HG02623 (cell line): ENCODE measurements around the gene FLRT3.

Experiments
- ATAC-seq: cut with Tn5 transposase; IDR thresholded peaks from one replicate; pipeline ENCODE4 v1.9.1; 2021; ENCODE audit warnings: moderate library complexity; ENCODE audit not compliant: unreplicated experiment

FLRT3 gene

DNA sequence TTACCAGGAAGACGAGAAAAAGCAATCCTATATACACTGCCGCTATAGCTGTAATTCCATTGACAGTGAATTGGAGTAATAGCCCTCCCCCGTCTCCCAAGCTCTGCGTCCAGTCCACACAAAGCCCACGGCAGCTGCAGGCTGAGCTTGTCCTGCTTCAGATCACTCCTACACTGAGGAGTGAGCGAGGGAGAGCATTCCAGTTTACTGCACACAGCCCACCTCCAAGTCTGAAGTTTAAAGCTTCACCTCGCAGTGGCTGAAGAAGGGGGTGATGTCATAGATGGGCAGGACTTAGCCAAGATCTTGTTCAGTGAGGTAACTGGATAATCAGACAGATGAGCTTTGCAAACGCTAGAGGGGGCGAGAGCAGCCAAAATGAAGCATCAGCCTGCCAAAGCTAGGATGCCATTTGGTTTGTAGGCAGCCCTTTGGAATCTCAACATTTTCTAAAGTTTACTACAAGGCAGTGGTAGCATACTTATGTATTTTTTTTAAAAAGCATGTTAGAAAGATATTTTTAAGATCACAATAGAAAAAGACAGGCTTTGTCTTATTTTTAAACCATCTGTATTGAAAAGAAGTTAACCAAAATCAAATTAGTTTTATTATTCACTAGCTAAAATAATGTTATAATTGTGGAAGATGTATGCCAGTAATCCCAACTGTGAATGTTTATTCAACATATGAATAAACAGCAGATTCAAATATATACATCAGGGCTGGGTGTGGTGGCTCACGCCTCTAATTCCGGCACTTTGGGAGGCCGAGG, at the start of gene FLRT3:
Gene FLRT3, minus strand, starts transcription at position 213 of the 772 bp plus-strand sequence. CDS start 10,106 bp downstream, outside the sequence.
- ATAC-seq = peak; percentile 99

DNA sequence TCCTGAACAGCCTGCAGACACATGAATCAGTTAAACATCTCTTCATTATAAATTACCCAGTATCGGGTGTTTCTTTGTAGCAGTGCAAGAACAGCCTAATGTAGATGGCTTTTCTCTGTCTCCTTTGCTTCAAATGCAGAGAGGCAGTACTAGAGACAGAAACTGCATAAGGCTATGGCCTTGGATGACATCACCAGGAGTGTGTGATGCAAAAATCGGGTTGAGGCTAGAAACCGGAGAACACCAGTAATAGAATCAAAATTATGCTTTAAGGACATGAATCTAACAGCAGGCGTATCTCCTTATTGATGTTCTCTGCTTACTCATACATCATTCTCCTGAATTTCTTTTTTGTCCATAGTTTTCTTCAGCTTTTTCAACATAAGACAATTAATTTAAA, 49.3 kb upstream of the FLRT3 start:
- no peak for ATAC-seq

DNA sequence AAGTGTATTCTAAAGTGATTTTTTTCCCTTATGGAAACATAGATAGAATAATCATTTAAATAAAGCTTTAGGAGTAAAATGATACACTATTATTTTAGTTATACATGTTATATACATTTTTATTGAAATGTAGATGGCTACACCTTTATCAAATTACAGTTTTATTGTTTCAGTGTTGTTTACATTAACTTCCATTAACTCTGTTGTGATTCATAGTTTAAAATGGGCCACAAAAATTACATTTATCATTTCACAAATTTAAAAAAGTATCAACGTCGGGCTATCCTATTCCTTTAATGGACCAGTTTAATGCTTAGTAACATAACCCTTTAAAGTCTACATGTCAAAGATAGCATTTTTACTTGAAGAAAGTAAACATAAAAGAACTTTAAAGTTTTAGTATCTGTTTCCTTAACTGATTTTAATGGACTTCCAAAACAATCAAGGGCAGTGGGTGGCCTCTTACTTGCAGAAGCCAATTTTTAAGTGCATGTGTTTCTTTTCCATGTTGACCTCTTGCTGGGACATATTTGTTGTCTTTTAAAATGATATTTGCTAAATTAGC, 47.8 kb upstream of the FLRT3 start:
- no peak for ATAC-seq

DNA sequence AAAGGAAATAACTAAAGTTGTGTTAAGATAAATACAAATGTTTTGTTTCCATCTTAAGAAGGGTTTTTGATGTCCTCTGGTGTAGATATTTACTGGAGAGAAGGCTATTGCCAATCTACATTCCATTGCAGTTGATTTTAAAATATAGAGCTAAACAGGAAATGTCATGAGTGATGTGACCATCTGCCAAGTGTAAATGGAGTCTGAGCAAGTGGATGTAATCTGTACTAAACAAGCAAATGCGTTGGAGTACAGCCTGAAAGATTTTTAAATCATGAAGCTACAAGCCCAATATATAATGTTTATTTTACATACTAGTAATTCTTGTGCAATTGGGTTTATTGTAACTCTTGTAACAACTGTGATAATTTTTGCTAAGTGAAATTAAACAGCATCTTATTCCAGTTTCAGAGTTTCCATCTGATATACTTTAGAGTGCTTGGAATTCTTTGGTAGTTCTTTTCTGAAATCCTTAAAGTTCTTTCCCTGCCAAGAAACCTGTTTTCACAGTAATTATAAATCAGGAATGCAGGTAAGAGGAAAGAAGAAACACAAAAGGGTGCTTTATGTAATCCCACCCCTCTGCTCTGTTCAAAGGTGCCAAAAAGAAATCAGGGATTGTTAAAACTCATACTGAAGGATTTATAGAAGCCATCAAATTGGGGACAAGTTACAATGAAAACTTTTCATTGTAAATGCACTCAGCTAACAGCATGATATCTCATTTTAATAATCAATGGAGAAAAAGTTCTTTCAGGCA, 47.2 kb upstream of the FLRT3 start:
- no peak for ATAC-seq

DNA sequence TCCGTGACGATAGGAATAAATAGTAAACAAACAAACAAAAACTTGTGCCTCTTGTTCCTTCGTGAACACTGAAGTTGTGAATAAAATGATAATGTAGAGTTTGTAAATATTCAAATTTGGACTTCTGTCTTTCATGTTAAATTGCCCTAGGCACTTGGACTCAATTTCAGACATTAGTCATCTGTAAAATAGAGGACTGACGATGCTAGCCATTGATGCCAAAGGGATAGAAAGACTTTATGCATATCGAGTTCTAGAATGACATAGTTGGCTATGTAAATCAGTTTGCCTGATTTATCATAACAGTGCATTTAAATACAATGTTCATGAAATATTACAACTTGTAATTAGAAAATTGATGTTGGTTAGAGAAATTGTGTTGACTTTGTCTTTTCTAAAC, 45.9 kb upstream of the FLRT3 start:
- ATAC-seq = no peak

DNA sequence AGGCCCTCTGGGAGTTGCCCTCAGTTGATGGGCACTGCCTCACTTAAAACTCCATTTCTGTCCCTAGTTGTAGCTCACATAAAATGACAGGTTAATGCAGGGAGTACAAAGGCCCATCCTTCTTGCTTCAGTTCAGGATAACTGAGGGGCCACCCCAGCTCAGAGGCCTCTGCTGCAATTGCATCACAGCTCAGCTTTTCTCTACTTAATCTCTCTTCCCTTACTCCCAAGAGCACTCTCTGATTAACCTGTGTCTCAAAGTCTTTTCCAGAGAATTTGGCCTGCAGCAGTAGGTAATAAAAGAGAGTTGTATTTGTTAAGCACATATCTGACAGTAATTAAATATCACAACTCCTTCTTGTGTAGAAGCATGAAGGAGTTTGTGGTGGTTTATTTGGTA, 40.9 kb upstream of the FLRT3 start:
- no peak for ATAC-seq

DNA sequence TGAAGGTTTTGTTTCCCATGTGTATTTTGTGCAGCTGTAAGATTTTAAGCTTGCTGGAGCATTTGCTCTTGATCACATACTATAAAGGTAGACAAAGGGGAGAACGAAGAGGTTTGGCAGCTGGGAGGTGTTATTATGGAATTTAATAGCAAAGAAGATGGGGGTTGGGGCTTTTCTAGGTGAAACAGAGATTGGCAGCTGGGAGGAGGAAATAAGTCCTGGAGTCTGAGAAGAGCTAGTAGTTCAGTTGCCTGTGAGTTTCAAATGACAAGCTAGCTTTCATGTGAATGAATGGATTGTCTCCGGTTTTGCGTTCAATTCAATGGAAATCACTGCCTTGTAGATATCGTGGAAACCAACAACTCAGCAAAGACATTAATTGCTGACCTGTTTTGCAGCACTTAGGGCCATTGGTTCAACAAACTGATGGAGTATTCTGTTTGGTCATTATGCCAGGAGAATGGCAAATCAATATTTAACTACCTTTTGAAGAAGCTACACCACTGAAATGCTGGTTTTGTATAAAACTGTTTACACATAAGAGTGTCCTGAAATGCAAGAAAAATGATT, 38.1 kb upstream of the FLRT3 start:
- no peak for ATAC-seq

DNA sequence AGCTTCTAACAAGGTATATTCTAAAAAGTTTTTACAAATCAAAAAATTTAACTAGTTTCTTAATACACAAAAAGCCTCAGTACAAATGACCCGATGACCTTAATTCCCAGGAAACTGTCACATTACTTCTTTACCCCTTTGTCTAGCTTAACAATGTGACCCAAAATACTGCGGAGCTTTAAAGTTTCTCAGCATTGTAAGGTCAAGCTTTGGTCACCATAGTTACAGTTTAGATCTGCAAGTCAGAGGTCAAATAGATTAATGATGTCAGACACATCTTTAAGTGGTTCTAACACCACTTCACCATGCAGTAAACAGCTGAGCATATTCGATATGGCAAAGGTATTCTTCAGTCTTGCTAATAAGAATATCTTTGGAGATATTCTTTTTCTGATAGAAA, 36.8 kb upstream of the FLRT3 start:
- ATAC-seq = no peak

DNA sequence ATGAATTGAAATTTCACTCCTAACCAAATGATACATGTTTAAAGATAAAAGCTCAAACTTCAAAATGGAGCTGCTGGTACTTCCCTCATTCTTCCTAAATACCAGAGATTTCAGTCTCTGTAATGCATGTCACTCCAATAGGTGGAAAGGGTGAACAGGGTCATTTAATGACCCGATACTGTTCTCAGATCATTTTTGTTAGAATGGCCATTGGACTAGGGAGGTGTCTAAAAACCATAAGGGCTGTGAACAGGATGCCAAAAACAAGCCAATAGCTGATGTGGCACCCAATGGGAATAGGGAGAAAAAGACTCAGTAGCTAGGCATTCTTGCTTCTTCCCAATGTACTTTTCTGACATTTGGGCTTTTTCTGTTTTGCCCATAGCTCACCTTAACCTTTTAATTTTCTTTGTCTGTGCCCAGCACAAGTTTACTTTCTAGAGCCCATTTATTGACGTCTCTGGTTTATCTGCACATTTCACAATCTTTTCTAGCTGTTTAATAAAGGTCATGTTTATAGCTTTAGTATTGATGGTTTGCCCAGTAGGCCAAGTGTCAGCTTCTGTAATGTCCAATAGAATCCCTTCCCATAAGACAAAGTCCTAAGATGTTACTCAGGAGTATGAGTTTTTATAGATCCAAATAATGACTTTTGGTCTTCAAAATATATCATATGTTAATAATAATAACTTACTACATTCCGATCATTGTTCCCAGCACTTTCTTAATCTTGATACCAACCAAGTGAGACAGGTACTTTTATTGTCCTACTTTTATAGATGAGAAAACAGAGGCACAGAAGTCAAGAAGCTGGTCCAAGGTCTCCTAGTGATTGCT, 24.3 kb upstream of the FLRT3 start:
- ATAC-seq = no peak

DNA sequence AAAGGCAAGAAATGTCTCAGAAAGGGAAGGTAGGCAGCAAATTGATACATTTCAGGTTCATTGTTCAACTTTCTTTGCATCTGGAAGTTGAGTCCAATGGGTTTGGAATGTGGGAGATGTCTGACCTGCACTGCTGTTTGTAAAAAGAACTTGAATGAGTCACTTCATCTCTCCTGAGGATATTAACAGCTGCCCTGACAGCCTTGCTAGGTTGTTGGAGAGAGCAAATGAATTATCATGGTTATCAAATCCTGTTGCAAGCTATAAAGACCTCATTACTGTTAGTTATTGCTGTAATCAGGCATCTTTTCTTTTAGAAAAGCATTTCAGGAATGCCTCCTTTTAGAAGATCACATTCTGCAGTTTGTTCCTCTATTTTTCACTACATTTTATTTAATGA, 23.0 kb upstream of the FLRT3 start:
- ATAC-seq = no peak

DNA sequence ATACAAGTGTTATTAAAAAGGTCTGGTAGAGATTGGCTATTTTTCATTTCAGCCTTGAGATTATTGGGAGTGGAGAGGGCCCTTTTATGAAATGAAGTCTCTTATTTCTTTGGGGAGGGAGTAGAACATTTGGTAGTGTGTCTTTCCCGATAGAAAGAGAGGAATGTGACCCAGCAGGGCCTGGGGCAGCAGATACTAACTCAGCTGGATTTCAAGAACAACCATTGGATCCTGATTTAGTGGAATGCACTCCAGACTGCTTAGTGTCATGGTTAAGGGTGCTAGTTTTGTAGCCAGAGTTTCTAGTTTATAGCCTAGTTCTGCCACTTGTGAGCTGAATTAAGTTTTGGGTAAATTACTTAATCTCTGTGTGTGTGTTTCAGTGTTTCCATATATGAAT, 18.4 kb upstream of the FLRT3 start:
- ATAC-seq = no peak

DNA sequence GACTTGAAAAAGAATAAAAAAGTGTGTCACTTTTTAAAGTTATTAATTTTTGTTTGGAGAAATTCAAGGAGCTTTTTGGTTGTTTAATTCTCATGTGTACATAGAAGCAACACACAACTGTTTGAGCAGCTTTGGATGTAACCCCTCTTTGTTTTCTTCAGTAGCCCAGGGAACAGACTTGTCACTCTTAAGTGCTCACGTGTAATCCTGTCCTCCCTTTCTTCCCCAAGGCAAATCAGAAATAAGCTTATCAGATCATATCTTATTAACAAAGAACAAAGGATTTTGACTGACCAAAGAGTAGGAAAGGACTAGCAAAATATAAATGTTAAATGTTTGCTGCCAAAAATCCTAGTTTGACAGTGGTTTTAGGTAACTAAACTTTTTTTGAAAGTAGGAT, 7.3 kb upstream of the FLRT3 start:
- ATAC-seq = no peak

DNA sequence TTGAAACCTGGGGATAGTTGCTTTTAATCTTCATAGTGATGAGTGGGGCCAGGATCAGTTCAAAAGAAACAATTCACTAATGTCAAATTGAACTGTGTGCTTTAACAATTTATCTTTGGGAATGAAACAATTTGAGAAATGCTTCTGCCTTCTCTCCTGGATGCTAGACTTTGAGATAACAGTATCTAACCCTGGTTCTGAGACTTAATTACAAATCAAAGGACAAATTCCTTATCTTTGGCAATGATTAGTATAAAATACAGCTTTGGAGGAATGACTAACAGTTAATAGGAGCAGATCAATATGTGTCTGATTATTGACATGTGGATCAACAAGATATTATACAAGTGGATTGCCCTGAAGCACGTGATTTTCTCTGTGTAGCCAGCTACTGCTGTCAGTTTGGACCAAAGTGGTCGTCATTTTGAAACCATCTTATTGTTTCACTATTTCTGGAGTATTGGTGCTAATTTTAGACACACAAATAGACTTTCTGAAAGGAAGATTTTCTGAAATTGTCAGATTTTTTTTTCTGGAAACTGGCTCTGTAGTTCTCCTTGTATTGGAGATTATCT, 6.2 kb upstream of the FLRT3 start:
- no peak for ATAC-seq

DNA sequence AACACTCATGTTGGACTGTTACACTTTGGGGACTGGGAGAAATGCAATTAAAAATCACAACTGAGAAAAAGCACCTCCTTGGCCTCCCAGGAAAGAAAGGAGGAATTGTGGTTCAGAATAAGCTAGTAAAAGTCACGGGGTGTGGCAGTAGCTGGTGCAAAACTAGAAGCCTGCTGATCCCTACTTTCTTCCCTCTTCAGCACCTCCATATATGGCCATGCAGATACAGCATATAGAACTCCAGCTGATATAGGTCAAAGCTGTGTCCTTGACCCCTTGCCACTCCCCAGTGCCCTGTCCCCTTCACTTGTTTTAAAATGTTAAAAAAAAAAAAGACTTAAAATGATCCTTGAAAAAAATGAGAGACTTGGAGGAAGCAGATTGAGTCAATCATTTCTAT, 5.5 kb upstream of the FLRT3 start:
- no peak for ATAC-seq

DNA sequence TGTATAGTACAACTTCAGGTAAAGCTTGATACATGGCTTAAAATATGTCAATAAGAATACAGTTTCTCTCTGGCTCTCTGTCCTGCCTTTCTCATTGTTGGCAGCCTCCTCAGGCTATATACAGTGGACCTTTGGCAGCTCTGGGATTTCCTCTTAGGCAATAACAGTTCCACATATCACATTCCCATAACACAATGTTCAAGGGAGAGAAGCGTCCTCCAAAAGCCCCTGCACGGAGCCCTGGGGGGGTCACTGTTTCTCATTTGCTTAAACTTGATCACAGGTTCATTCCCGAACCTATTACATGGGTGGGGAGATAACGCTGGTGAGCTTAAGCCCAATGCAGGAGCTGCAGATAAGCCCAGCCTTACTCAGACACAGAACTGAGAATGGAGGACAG, 4.4 kb upstream of the FLRT3 start:
- no peak for ATAC-seq

DNA sequence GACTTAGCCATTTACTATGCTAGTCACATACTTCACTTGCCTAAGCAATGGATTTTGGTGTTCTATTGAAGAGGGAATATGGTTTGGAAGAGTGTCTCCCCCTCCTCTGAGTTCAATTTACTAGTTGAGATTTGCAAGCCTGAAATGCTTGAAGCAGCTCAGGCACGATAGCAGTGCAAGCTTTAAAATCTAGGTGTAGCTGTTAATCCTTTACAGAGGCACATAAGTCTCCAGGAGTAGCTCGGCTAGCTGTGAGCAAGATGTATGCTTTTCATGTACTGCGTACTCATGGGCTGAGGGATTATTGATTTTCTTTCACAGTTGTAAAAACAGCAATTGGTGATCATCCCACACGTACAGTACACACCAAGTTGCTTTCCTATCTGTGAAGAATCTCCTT, 726 bp downstream of the FLRT3 start:
- no peak for ATAC-seq

DNA sequence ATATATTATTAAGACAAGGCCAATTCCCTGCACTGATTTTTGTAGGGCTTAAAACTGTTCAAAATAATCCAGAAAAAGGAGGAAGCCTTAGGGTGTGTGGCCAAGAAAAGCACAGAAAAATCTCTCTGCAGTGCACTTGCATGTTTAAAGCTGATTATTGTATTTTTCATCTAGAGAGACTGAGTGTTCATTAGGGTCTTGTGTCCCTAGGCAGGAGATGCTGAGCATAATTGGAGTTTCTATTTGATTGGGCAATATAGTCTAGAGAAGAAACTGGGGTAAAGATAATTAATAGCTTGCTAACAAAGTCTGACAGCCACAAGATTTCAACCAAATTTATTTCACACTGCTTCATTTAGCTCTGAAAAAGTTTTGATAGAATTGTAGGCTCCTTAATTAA, 2.4 kb downstream of the FLRT3 start:
- ATAC-seq = no peak

DNA sequence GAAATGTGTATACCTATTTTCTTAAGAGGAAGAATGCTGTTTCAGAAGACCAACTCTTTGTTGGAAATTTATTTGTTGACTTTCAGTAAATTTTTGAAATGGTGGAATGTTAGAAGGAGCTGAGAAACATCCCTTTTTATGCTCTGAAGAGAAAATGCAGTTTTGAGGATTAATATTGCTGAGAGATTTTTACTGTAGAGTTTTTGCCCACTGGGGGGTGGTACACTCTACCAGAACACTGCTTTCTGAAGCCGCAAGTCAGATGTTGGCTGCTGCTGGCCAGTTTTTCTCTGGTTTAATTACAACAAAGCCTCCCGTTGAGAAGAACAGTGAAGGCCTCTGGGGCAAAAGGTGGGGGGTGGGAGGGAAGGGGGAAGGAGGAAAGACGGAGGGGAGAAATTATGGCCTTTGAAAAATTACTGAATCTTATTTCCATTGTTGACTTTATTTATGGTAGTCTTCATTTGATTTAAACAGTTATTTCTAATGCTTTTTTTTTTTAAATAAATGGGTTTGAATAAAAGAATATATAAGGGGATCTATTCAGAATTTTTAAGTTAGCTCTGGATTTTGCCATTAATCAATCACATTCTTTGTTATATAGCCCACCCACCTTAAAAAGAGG, 3.0 kb downstream of the FLRT3 start:
- no peak for ATAC-seq

DNA sequence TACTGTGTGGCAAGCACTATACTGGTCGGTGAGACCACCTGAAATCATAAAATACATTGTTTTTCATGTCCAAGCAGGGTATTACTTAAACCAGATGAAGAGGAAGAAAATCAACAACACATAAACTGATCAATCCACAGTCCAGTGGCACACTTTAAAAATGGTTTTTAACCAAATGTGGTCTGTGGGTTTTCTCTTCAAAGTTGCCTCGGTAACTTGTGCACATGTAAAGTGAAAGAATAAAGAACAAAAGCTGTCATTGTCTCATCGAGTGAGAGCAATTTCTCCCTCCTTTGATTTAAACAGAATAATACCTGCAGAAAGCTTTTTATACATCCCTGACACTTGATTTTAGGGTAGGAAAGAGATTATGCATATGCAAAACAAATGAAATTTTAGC, 3.7 kb downstream of the FLRT3 start:
- no peak for ATAC-seq

DNA sequence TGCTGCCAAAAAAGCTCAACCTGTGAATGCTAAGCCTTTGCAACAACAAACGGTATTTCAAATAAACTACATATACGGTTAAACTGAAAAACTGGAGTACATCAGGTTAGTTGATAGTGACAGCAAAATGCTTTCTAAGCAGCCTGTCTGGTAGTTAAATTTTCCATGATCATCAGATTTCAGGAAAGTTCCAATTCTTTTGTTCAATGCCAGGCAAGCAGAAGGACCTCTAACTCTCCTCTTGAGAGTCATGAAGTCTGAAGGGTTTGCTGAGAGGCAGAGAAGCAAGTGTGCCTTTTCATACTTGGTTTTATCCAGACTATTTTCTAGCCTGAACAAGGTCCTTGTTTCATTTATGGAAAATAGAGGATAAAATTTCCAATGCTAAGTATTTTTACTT, 4.5 kb downstream of the FLRT3 start:
- no peak for ATAC-seq
